Ectodermal cell (in vitro differentiated cells): Measurements from ENCODE around the gene PAK5.
A peak's percentile ranks its signal among the peaks of the same experiment; 100 is the strongest.

Experiments
- H3K27ac ChIP-seq: 2 replicates; pipeline ENCODE4 v1.7.0; 2013; ENCODE audit warnings: mild to moderate bottlenecking, low read depth, low read length; ENCODE audit not compliant: insufficient read depth, poor library complexity, severe bottlenecking
- H3K27me3 ChIP-seq: 2 replicates; pipeline ENCODE4 v1.7.0; 2013; ENCODE audit warnings: mild to moderate bottlenecking, low read length; ENCODE audit not compliant: insufficient read depth, control insufficient read depth, poor library complexity, severe bottlenecking
- H3K36me3 ChIP-seq: one replicate; pipeline ENCODE4 v1.7.0; 2013; ENCODE audit warnings: low read length; ENCODE audit not compliant: control insufficient read depth, insufficient read depth
- H3K4me1 ChIP-seq: one replicate; pipeline ENCODE4 v1.7.0; 2013; ENCODE audit warnings: low read length; ENCODE audit not compliant: control insufficient read depth, insufficient read depth
- H3K4me3 ChIP-seq: 2 replicates; pipeline ENCODE4 v1.7.0; 2013; ENCODE audit warnings: low read depth, low read length, control low read depth; ENCODE audit not compliant: insufficient read depth
- H3K9me3 ChIP-seq: 2 replicates; pipeline ENCODE4 v1.7.0; 2013; ENCODE audit warnings: mild to moderate bottlenecking, low read length, moderate library complexity; ENCODE audit not compliant: control insufficient read depth
- WGBS, 2 experiments: methylation state at CpG; one replicate each; pipeline ENCODE4 v1.1.7; 2013; ENCODE audit warnings: missing lambda C conversion rate in 2 of 2; 5-methylcytosine and 5-hydroxymethylcytosine counted together

Gene PAK5

GRCh38 chr20:9518576-9519175 is 320.2 kb downstream of the PAK5 start:
- no peak overlapping the region for H3K27ac ChIP-seq
- H3K27me3 ChIP-seq, result peaks cover 48% of the 10 kb centered on the region
- peaks cover 35% of the 10 kb centered on the region for H3K4me1 ChIP-seq
- WGBS, 2 experiments, result 10 to 13% methylated on average over 7 to 8 of the region's 8 CpGs
- no peaks in the 10 kb centered on the region for H3K36me3 ChIP-seq
- no peak overlapping the region for H3K4me3 ChIP-seq
- no peaks in the 10 kb centered on the region for H3K9me3 ChIP-seq

GRCh38 chr20:9517297-9518162 is 321.3 kb downstream of the PAK5 start:
- H3K9me3 ChIP-seq, result no peaks in the 10 kb centered on the region
- H3K27ac ChIP-seq, result no peak overlapping the region
- peaks cover 38% of the 10 kb centered on the region for H3K4me1 ChIP-seq
- H3K36me3 ChIP-seq, result no peaks in the 10 kb centered on the region
- peaks cover 56% of the 10 kb centered on the region for H3K27me3 ChIP-seq
- 80 to 85% methylated on average over 8 of the region's 8 CpGs for WGBS, 2 experiments
- no peak overlapping the region for H3K4me3 ChIP-seq

GRCh38 chr20:9516234-9516871 is 322.5 kb downstream of the PAK5 start:
- Histone ChIP-seq H3K36me3 (no peaks in the 10 kb centered on the region), H3K9me3 (no peaks in the 10 kb centered on the region), H3K27ac (no peak overlapping the region), H3K4me1 (peaks cover 38% of the 10 kb centered on the region), H3K4me3 (peak overlapping the region; percentile 46), H3K27me3 (peaks cover 68% of the 10 kb centered on the region)
- 13 to 16% methylated on average over 28 of the region's 28 CpGs for WGBS, 2 experiments

GRCh38 chr20:9515741-9516233 is 323.1 kb downstream of the PAK5 start:
- Histone ChIP-seq H3K4me3 (peak overlapping the region; percentile 46), H3K36me3 (no peaks in the 10 kb centered on the region), H3K9me3 (no peaks in the 10 kb centered on the region), H3K27me3 (peaks cover 74% of the 10 kb centered on the region), H3K4me1 (peaks cover 35% of the 10 kb centered on the region), H3K27ac (no peak overlapping the region)
- 1% methylated on average over 38 of the region's 38 CpGs for WGBS, 2 experiments

- H3K36me3 ChIP-seq, result no peaks in the 10 kb centered on the region
- H3K27ac ChIP-seq, result no peak overlapping the region
- 8 to 10% methylated on average over 13 of the region's 13 CpGs for WGBS, 2 experiments
- H3K4me3 ChIP-seq, result peak overlapping the region; percentile 46
- H3K4me1 ChIP-seq, result peaks cover 29% of the 10 kb centered on the region
- H3K27me3 ChIP-seq, result peaks cover 80% of the 10 kb centered on the region
- no peaks in the 10 kb centered on the region for H3K9me3 ChIP-seq
Measured at GRCh38 chr20:9515214-9515585, 323.7 kb downstream of the PAK5 start.

- no peak within 1 kb of the TSS for H3K27ac ChIP-seq
- H3K27me3 ChIP-seq, result peaks cover 85% of the 10 kb centered on the region
- peaks cover 29% of the 10 kb centered on the region for H3K4me1 ChIP-seq
- 0% methylated on average over 38 of the region's 38 CpGs for WGBS, 2 experiments
- peak within 1 kb of the TSS; percentile 46 for H3K4me3 ChIP-seq
- H3K36me3 ChIP-seq, result no peaks in the 10 kb centered on the region
- H3K9me3 ChIP-seq, result no peaks in the 10 kb centered on the region
Measured at GRCh38 chr20:9514461-9515213, 324.2 kb downstream of the PAK5 start, which contains the start of gene LAMP5. TSS of gene LAMP5 (plus strand) at chr20:9514590. CDS start at chr20:9514853, 263 bp downstream.

- Histone ChIP-seq H3K36me3 (no peaks in the 10 kb centered on the region), H3K4me1 (peaks cover 26% of the 10 kb centered on the region), H3K27ac (no peak overlapping the region), H3K9me3 (no peaks in the 10 kb centered on the region), H3K4me3 (peak overlapping the region; percentile 46), H3K27me3 (peaks cover 91% of the 10 kb centered on the region)
- WGBS, 2 experiments, result 2 to 5% methylated on average over 9 of the region's 9 CpGs
Measured at GRCh38 chr20:9514072-9514460, 324.8 kb downstream of the PAK5 start.

- WGBS, 2 experiments, result 95% methylated on average over 4 of the region's 5 CpGs
- Histone ChIP-seq H3K4me1 (peaks cover 14% of the 10 kb centered on the region), H3K27me3 (peaks cover 95% of the 10 kb centered on the region), H3K36me3 (no peaks in the 10 kb centered on the region), H3K4me3 (no peak overlapping the region), H3K9me3 (no peaks in the 10 kb centered on the region), H3K27ac (no peak overlapping the region)
Measured at GRCh38 chr20:9510911-9511310, 328.0 kb downstream of the PAK5 start.

- Histone ChIP-seq H3K27me3 (peaks cover 93% of the 10 kb centered on the region), H3K9me3 (no peaks in the 10 kb centered on the region), H3K4me1 (peaks cover 14% of the 10 kb centered on the region), H3K36me3 (no peaks in the 10 kb centered on the region), H3K27ac (no peak overlapping the region), H3K4me3 (no peak overlapping the region)
- WGBS, 2 experiments, result 66 to 68% methylated on average over 4 of the region's 4 CpGs
Measured at GRCh38 chr20:9509246-9509645, 329.6 kb downstream of the PAK5 start.
